ENCODE data around the gene TAX1BP1. TPM values are rescaled to one million over a fixed set of nuclear protein-coding genes. Genes with fewer than 3 reads are reported as not detected.
A peak's percentile ranks its signal among the peaks of the same experiment; 100 is the strongest.

Gene TAX1BP1
- total RNA-seq, 1 experiment from 2014 or later: 95.9 TPM

- peak overlapping the region; percentile 59 for H3K27ac Mint-ChIP-seq (ENCODE audit: low read depth, unreplicated experiment)
- no peak overlapping the region for H3K4me3 Mint-ChIP-seq (ENCODE audit: unreplicated experiment)
- H3K4me1 Mint-ChIP-seq (ENCODE audit: insufficient read depth, unreplicated experiment): peaks cover 13% of the 10 kb centered on the region
- H3K27me3 Mint-ChIP-seq (ENCODE audit: insufficient read depth, unreplicated experiment): no peaks in the 10 kb centered on the region
- no peaks in the 10 kb centered on the region for H3K9me3 Mint-ChIP-seq (ENCODE audit: unreplicated experiment)
- DNase-seq (ENCODE audit: unreplicated experiment): peak; percentile 67
- ChIA-PET POLR2A (interaction anchor here (0.5 to 1.8 kb wide), 4 partner anchors 39 to 303 kb away, joined by 3 to 9 read pairs (median 3); no protein-coding TSS in a partner anchor), CTCF (interaction anchor here (0.6 to 2.4 kb wide), 17 partner anchors 10 to 589 kb away, joined by 3 to 10 read pairs (median 5); no protein-coding TSS in a partner anchor)
- TF ChIP-seq, protein P1, sequence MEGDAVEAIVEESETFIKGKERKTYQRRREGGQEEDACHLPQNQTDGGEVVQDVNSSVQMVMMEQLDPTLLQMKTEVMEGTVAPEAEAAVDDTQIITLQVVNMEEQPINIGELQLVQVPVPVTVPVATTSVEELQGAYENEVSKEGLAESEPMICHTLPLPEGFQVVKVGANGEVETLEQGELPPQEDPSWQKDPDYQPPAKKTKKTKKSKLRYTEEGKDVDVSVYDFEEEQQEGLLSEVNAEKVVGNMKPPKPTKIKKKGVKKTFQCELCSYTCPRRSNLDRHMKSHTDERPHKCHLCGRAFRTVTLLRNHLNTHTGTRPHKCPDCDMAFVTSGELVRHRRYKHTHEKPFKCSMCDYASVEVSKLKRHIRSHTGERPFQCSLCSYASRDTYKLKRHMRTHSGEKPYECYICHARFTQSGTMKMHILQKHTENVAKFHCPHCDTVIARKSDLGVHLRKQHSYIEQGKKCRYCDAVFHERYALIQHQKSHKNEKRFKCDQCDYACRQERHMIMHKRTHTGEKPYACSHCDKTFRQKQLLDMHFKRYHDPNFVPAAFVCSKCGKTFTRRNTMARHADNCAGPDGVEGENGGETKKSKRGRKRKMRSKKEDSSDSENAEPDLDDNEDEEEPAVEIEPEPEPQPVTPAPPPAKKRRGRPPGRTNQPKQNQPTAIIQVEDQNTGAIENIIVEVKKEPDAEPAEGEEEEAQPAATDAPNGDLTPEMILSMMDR (IDR thresholded peaks at IDR 0.05; ENCODE audit: unreplicated experiment): peak; percentile 45
- BruUV-seq (replicated peaks): no TSS peak
- intact Hi-C loops (cut with micrococcal nuclease): loop anchor here (5.0 to 10.0 kb wide), 3 partner anchors 138 to 310 kb away; no protein-coding TSS in a partner anchor
- peaks cover 40% of the 10 kb centered on the region for H3K36me3 Mint-ChIP-seq (ENCODE audit: insufficient read depth, unreplicated experiment)
Measured at GRCh38 chr7:27784399-27785053, 44.6 kb downstream of the TAX1BP1 start.

- Mint-ChIP-seq H3K9me3 (ENCODE audit: unreplicated experiment) (no peaks in the 10 kb centered on the region), H3K4me3 (ENCODE audit: unreplicated experiment) (no peak overlapping the region), H3K4me1 (ENCODE audit: insufficient read depth, unreplicated experiment) (peaks cover 7% of the 10 kb centered on the region), H3K36me3 (ENCODE audit: insufficient read depth, unreplicated experiment) (peaks cover 70% of the 10 kb centered on the region), H3K27ac (ENCODE audit: low read depth, unreplicated experiment) (no peak overlapping the region), H3K27me3 (ENCODE audit: insufficient read depth, unreplicated experiment) (no peaks in the 10 kb centered on the region)
- no TSS peak for BruUV-seq (replicated peaks)
- POLR2A ChIA-PET: interaction anchor here (0.6 to 1.3 kb wide), 3 partner anchors 27 to 207 kb away, joined by 3 read pairs; partner anchors contain the start of gene TAX1BP1
- CTCF ChIA-PET: interaction anchor here (0.6 to 1.2 kb wide), 4 partner anchors 43 to 338 kb away, joined by 3 to 4 read pairs (median 4); no protein-coding TSS in a partner anchor
- intact Hi-C loops (cut with micrococcal nuclease): loop anchor here (10.0 kb wide), 1 partner anchor 306 kb away; no protein-coding TSS in a partner anchor
- TF ChIP-seq, protein P1 (IDR thresholded peaks at IDR 0.05; ENCODE audit: unreplicated experiment): no peak
- no peak for DNase-seq (ENCODE audit: unreplicated experiment)
Measured at GRCh38 chr7:27788437-27788836, 48.5 kb downstream of the TAX1BP1 start.

DNA sequence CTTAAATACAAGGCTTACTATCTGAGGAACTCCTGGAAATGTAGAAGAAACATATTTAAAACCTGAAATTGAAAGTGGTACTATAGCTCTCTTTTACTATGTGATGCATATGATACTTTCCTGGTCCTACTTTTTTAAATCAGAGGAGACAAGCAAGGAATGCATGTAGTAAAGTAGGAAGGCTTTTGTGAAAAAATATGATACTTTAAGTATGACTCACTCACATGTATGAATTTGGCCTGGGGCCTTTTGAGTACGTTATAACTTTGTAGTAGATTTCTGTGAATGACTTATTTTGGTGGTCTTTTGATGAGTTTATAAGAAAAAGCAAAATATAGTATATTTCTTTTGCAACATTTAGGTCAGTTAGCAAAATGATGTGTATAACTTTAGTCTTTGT lies 53.8 kb downstream of the TAX1BP1 start:
- CTCF ChIA-PET: no interaction called here
- POLR2A ChIA-PET: interaction anchor here (0.7 to 1.6 kb wide), 2 partner anchors 12 to 15 kb away, joined by 3 read pairs; no protein-coding TSS in a partner anchor
- peak; percentile 25 for DNase-seq (ENCODE audit: unreplicated experiment)
- TF ChIP-seq, protein P1 (IDR thresholded peaks at IDR 0.05; ENCODE audit: unreplicated experiment): no peak
- Mint-ChIP-seq H3K9me3 (ENCODE audit: unreplicated experiment) (no peaks in the 10 kb centered on the region), H3K27me3 (ENCODE audit: insufficient read depth, unreplicated experiment) (no peaks in the 10 kb centered on the region), H3K4me3 (ENCODE audit: unreplicated experiment) (no peak overlapping the region), H3K27ac (ENCODE audit: low read depth, unreplicated experiment) (no peak overlapping the region), H3K4me1 (ENCODE audit: insufficient read depth, unreplicated experiment) (peaks cover 4% of the 10 kb centered on the region), H3K36me3 (ENCODE audit: insufficient read depth, unreplicated experiment) (peaks cover 79% of the 10 kb centered on the region)
- intact Hi-C loops (cut with micrococcal nuclease): no loop called here
- no TSS peak for BruUV-seq (replicated peaks)

- ChIA-PET CTCF (interaction anchor here (2.8 kb wide), 1 partner anchor 11 kb away, joined by 10 read pairs; no protein-coding TSS in a partner anchor), POLR2A (no interaction called here)
- BruUV-seq (replicated peaks): no TSS peak
Measured at GRCh38 chr7:27795977-27796376, 56.0 kb downstream of the TAX1BP1 start.

More at GRCh38 chr7:27795977-27796376, 56.0 kb downstream of the TAX1BP1 start:
- H3K4me1 Mint-ChIP-seq (ENCODE audit: insufficient read depth, unreplicated experiment): peaks cover 6% of the 10 kb centered on the region
- H3K9me3 Mint-ChIP-seq (ENCODE audit: unreplicated experiment): no peaks in the 10 kb centered on the region
- H3K27ac Mint-ChIP-seq (ENCODE audit: low read depth, unreplicated experiment): no peak overlapping the region
- peaks cover 72% of the 10 kb centered on the region for H3K36me3 Mint-ChIP-seq (ENCODE audit: insufficient read depth, unreplicated experiment)
- no peaks in the 10 kb centered on the region for H3K27me3 Mint-ChIP-seq (ENCODE audit: insufficient read depth, unreplicated experiment)
- TF ChIP-seq, protein P1 (IDR thresholded peaks at IDR 0.05; ENCODE audit: unreplicated experiment): no peak
- H3K4me3 Mint-ChIP-seq (ENCODE audit: unreplicated experiment): no peak overlapping the region
- no peak for DNase-seq (ENCODE audit: unreplicated experiment)
- intact Hi-C loops (cut with micrococcal nuclease): no loop called here

Measured in MCF 10A (cell line).